ENCODE results near the gene TMEM47. TPM values are rescaled to one million over a fixed set of nuclear protein-coding genes. Genes with fewer than 3 reads are reported as not detected.

The TMEM47 gene
- total and polyA plus RNA-seq, 2 of the 8 experiments (the other 6 are each of a cell fraction or from before 2014, with no cell fraction given), result 24.8 to 28.5 TPM

- Histone ChIP-seq H2AFZ (ENCODE audit: low read length) (no peak overlapping the region), H3K23ac (ENCODE audit: insufficient read length) (no peak overlapping the region), H3K23me2 (ENCODE audit: low read depth, low read length) (peaks cover 2% of the 10 kb centered on the region), H3K4ac (replicated peaks; ENCODE audit: insufficient read length, low read depth, low read length) (no peak overlapping the region), H3K4me3 (ENCODE audit: extremely low read depth in 1 of 4, insufficient read depth in 2 of 4, low read depth in 3 of 4, low read length in 4 of 4) (peak overlapping the region; percentile 33 to 63 (median 43); a peak in 5 of 8 replicates), H2AK5ac (ENCODE audit: low read depth, low read length) (no peak overlapping the region), H3K27me3 (replicated peaks in 1 of 4; ENCODE audit: control insufficient read depth in 3 of 4, extremely low read depth in 1 of 4, insufficient read depth in 3 of 4, low read length in 3 of 4) (no peaks in the 10 kb centered on the region), H3K14ac (ENCODE audit: insufficient read length) (no peak overlapping the region), H4K8ac (ENCODE audit: extremely low read depth, insufficient read depth, low read length) (no peak overlapping the region), H3K79me2 (ENCODE audit: control insufficient read depth in 1 of 2, insufficient read depth in 2 of 2, low read length in 2 of 2) (peaks cover 0 to 38% of the 10 kb centered on the region in 2 experiments; a peak in 3 of 4 replicates), H4K91ac (replicated peaks; ENCODE audit: insufficient read length, low read length) (no peak overlapping the region), H3K4me2 (ENCODE audit: insufficient read depth in 1 of 2, low read depth in 2 of 2, low read length in 2 of 2) (peak overlapping the region; percentile 67 to 76), H2BK120ac (replicated peaks; ENCODE audit: low read depth, low read length) (no peak overlapping the region), H2BK12ac (ENCODE audit: low read depth, low read length) (no peak overlapping the region), H2BK20ac (ENCODE audit: low read length) (no peak overlapping the region), H3K9ac (replicated peaks in 1 of 4; ENCODE audit: extremely low read depth in 1 of 4, low read depth in 3 of 4, low read length in 3 of 4) (peak overlapping the region in 1 of 4 experiments; percentile 50; a peak in 2 of 7 replicates), H3K27ac (ENCODE audit: low read depth, low read length) (no peak overlapping the region; the same call in 1 of the 2 replicates), H3K36me3 (ENCODE audit: control insufficient read depth in 2 of 4, insufficient read depth in 4 of 4, low read length in 3 of 4) (no peaks in the 10 kb centered on the region), H3K56ac (replicated peaks; ENCODE audit: insufficient read length, low read depth, low read length) (peak overlapping the region; percentile 9), H4K20me1 (replicated peaks in 1 of 2; ENCODE audit: control insufficient read depth in 1 of 2, insufficient read depth in 2 of 2, low read length in 2 of 2) (no peaks in the 10 kb centered on the region), H3K9me3 (ENCODE audit: insufficient read depth in 2 of 2, low read depth in 1 of 2, low read length in 1 of 2) (no peaks in the 10 kb centered on the region), H3K79me1 (ENCODE audit: low read depth, low read length) (no peaks in the 10 kb centered on the region), H3K4me1 (replicated peaks in 1 of 4; ENCODE audit: control insufficient read depth in 3 of 4, insufficient read depth in 4 of 4, low read length in 3 of 4) (peaks cover 0 to 10% (median 0%) of the 10 kb centered on the region in 4 experiments; a peak in 3 of 7 replicates), H3K18ac (ENCODE audit: extremely low read depth, low read length) (peak overlapping the region; percentile 60; the same call in 1 of the 2 replicates), H2BK15ac (ENCODE audit: low read length) (no peak overlapping the region), H2BK5ac (ENCODE audit: low read depth, low read length) (no peak overlapping the region), H4K5ac (ENCODE audit: insufficient read length, low read depth, low read length) (peak overlapping the region; percentile 43)
- ChIA-PET CTCF (ENCODE audit: partially characterized antibody) (interaction anchor here (0.9 kb wide), 1 partner anchor 24 kb away, joined by 3 read pairs; no protein-coding TSS in a partner anchor), POLR2A (ENCODE audit: partially characterized antibody) (no interaction called here)
- 3% methylated on average over 10 of the region's 13 CpGs; no CpG with 5 or more reads in 1 of the 2 experiments for WGBS, 2 experiments (ENCODE audit: extremely low coverage in 1 of 2, insufficient coverage in 1 of 2, insufficient read length in 1 of 2, insufficient replicate concordance in 2 of 2, low coverage in 1 of 2, low lambda C conversion rate in 2 of 2, missing lambda C conversion rate in 1 of 2)
- FAIRE-seq (no peak), DNase-seq (ENCODE audit: low read depth in 1 of 2, low spot score in 2 of 2) (no peak)
- TF ChIP-seq PHF8 (conservative IDR thresholded peaks at IDR 0.05; ENCODE audit: low read depth, low read length) (0 out of 2 replicates have a peak, but pooled peaks have one; percentile 8), CBX5 (IDR thresholded peaks at IDR 0.05; ENCODE audit: low read depth, low read length) (no peak)
Measured at GRCh38 chrX:34657726-34658070, 613 bp upstream of the TMEM47 start.

All from H1 (cell line).